ENCODE data around the gene MRPL45. TPM values are rescaled to one million over a fixed set of nuclear protein-coding genes. Genes with fewer than 3 reads are reported as not detected.

MRPL45 gene
- total and polyA plus RNA-seq, 9 of the 15 experiments (the other 6 are each of a cell fraction or from before 2014, with no cell fraction given): 48.4 to 228 (median 76.8) TPM

DNA sequence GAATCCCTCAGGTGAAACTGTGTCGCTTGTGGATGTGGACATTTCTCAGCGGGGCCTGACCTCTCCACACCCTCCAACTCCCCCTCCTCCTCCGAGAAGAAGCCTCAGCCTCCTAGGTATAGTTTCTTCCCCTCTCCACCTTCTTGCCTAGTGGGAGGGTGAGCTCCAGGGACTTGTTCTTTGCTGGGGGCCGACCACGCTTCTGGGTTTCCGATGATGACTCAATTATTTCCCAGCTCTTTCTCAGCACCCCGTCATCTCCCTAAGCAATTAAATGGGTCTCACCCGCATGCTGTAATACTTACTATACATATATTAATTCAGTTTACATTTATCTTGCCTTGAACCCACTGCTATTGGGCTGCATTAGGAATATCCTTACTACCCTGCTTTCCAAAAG is 67.8 kb downstream of the MRPL45 start (continued):
- TF ChIP-seq, protein P1, sequence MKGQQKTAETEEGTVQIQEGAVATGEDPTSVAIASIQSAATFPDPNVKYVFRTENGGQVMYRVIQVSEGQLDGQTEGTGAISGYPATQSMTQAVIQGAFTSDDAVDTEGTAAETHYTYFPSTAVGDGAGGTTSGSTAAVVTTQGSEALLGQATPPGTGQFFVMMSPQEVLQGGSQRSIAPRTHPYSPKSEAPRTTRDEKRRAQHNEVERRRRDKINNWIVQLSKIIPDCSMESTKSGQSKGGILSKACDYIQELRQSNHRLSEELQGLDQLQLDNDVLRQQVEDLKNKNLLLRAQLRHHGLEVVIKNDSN (CRISPR knock-in tag; IDR thresholded peaks at IDR 0.05): no peak
- TF ChIP-seq, protein P2, sequence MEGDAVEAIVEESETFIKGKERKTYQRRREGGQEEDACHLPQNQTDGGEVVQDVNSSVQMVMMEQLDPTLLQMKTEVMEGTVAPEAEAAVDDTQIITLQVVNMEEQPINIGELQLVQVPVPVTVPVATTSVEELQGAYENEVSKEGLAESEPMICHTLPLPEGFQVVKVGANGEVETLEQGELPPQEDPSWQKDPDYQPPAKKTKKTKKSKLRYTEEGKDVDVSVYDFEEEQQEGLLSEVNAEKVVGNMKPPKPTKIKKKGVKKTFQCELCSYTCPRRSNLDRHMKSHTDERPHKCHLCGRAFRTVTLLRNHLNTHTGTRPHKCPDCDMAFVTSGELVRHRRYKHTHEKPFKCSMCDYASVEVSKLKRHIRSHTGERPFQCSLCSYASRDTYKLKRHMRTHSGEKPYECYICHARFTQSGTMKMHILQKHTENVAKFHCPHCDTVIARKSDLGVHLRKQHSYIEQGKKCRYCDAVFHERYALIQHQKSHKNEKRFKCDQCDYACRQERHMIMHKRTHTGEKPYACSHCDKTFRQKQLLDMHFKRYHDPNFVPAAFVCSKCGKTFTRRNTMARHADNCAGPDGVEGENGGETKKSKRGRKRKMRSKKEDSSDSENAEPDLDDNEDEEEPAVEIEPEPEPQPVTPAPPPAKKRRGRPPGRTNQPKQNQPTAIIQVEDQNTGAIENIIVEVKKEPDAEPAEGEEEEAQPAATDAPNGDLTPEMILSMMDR (IDR thresholded peaks at IDR 0.05 in 2 of 3, conservative IDR thresholded peaks at IDR 0.05 in 1 of 3; ENCODE audit: insufficient read depth in 2 of 3, low read depth in 1 of 3, low read length in 3 of 3): no peak
- no peak for TF ChIP-seq POLR2G (IDR thresholded peaks at IDR 0.05; ENCODE audit: low read depth, low read length)
- TF ChIP-seq, protein P3, sequence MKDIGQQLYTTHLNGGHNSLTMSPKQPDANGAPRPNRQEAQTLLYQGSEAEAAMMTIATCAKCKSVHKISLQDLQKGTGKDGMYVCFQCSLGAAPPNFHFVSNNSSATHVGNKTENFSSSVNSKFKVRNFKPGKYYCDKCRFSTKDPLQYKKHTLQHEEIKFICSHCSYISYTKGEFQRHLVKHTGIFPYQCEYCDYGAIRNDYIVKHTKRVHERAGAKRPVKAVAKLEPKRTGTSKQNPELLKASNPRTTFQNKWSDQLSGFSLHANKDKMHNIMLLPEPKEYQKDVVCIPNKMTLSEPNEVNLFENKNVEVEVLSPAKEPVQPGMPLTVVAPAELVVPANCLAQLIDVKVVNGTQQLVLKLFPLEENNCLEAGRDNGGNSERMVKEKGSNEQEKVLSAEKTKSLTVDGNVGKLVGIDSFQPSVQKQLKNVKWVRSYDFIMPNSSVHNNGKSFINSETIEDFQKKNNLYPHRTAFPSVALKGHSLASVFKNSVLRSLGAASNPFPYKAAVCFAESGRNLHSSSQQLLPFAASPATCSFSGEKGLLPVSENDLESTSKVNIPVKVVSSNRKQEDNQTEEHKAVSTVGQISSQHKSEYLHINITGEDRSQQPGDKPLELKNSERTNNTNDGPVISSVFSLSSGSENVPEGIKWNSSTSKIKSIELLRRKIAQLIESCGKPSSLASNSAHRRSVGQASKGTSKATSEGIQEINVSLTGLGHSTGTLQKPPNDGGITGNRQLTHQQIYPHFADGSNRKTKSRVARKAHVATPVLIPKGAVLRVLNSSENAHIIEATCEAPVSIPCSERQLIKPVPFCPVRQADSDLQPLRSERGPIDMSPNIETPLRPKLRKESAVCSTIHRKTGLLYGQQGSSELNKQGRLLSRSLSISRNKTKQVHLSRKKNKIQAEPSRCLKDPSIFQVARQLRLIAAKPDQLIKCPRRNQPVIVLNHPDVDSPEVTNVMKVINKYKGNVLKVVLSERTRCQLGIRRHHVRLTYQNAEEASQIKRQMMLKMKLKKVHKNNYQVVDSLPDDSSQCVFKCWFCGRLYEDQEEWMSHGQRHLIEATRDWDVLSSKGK (CRISPR knock-in tag; IDR thresholded peaks at IDR 0.05): no peak

Measured in K562 (cell line).